C4-2B (cell line): ENCODE measurements around the gene PXYLP1.

Experiments used
- H3K27ac ChIP-seq: fragments of 450-650 bp; 2 replicates; pipeline ENCODE4 v1.5.1; 2017
- CTCF ChIP-seq: fragments of 450-650 bp; conservative IDR thresholded peaks from 2 replicates; pipeline ENCODE4 v1.5.1; 2017; ENCODE audit warnings: mild to moderate bottlenecking
- ZFX ChIP-seq: fragments of 450-650 bp; IDR thresholded peaks from 2 replicates; pipeline ENCODE4 v1.6.1; 2017

Gene PXYLP1

GRCh38 chr3:141217389-141217788, 14.2 kb upstream of the PXYLP1 start:
- TF ChIP-seq CTCF: no peak
- TF ChIP-seq ZFX: no peak
- no peak overlapping the region for H3K27ac ChIP-seq

GRCh38 chr3:141218162-141218835, 13.3 kb upstream of the PXYLP1 start:
- no peak overlapping the region for H3K27ac ChIP-seq
- TF ChIP-seq ZFX (no peak), CTCF (no peak)

GRCh38 chr3:141218926-141219325, 12.7 kb upstream of the PXYLP1 start:
- H3K27ac ChIP-seq: no peak overlapping the region
- TF ChIP-seq CTCF: no peak
- TF ChIP-seq ZFX: no peak

GRCh38 chr3:141223673-141224166, 7.9 kb upstream of the PXYLP1 start:
- TF ChIP-seq CTCF: no peak
- no peak for TF ChIP-seq ZFX
- H3K27ac ChIP-seq: no peak overlapping the region

GRCh38 chr3:141225939-141226338, 5.7 kb upstream of the PXYLP1 start:
- H3K27ac ChIP-seq: no peak overlapping the region

GRCh38 chr3:141227216-141227615, 4.4 kb upstream of the PXYLP1 start:
- H3K27ac ChIP-seq: no peak overlapping the region
- no peak for TF ChIP-seq CTCF
- no peak for TF ChIP-seq ZFX

More at GRCh38 chr3:141225939-141226338, 5.7 kb upstream of the PXYLP1 start:
- TF ChIP-seq ZFX (no peak), CTCF (no peak)

GRCh38 chr3:141227752-141228151, 3.9 kb upstream of the PXYLP1 start:
- TF ChIP-seq CTCF (no peak), ZFX (no peak)
- H3K27ac ChIP-seq: no peak overlapping the region
